CD14-positive monocyte (primary cell): ENCODE measurements around the gene RDH5. TPM values are rescaled to one million over a fixed set of nuclear protein-coding genes. Genes with fewer than 3 reads are reported as not detected.
A peak's percentile ranks its signal among the peaks of the same experiment; 100 is the strongest.

Experiments
- DNase-seq, 3 donors: peaks; one replicate each; pipeline ENCODE4 v3.0.0-alpha.2; 2011 to 2022
- H2AFZ ChIP-seq: 2 replicates; pipeline ENCODE4 v1.6.0; 2012; ENCODE audit warnings: mild to moderate bottlenecking, low read depth, low read length, inconsistent platforms; ENCODE audit not compliant: insufficient read depth, poor library complexity, severe bottlenecking
- H3K27ac ChIP-seq, 2 donors: 1 replicate in 1 of 2; 2 replicates in 1 of 2; pipeline ENCODE4 v1.5.1; 2012 to 2013; ENCODE audit warnings: low read length in 2 of 2, control low read depth in 1 of 2, inconsistent platforms in 1 of 2, low read depth in 1 of 2, mild to moderate bottlenecking in 1 of 2
- H3K27me3 ChIP-seq, 2 donors: one replicate each; pipeline versions ENCODE4 v1.6.0 to v1.6.1; 2011 to 2013; ENCODE audit warnings: low read length in 2 of 2; ENCODE audit not compliant: control insufficient read depth in 2 of 2, insufficient read depth in 2 of 2
- H3K36me3 ChIP-seq, 2 donors: replicated peaks in 1 of 2; 1 replicate in 1 of 2; 2 replicates in 1 of 2; pipeline versions ENCODE4 v1.5.1 to v1.6.1; 2012 to 2013; ENCODE audit warnings: low read length in 2 of 2, control low read depth in 1 of 2, inconsistent platforms in 1 of 2, mild to moderate bottlenecking in 1 of 2; ENCODE audit not compliant: insufficient read depth in 2 of 2, control insufficient read depth in 1 of 2
- H3K4me1 ChIP-seq, 2 donors: 1 replicate in 1 of 2; 2 replicates in 1 of 2; pipeline versions ENCODE4 v1.5.1 to v1.6.1; 2012 to 2013; ENCODE audit warnings: low read length in 2 of 2, control low read depth in 1 of 2, inconsistent platforms in 1 of 2, mild to moderate bottlenecking in 1 of 2, moderate library complexity in 1 of 2; ENCODE audit not compliant: insufficient read depth in 2 of 2, control insufficient read depth in 1 of 2
- H3K4me2 ChIP-seq: replicated peaks from 2 replicates; pipeline ENCODE3; 2012; ENCODE audit warnings: low read length, moderate library complexity, mild to moderate bottlenecking; ENCODE audit not compliant: poor library complexity, severe bottlenecking; ENCODE audit errors: extremely low read depth
- H3K4me3 ChIP-seq, 3 experiments: fragments of 200-600 bp in 1 of 3; sonication (generic) in 1 of 3; replicated peaks in 1 of 3; 1 replicate in 2 of 3; 2 replicates in 1 of 3; pipeline ENCODE4 v1.5.1; 2011 to 2013; ENCODE audit warnings: low read length in 3 of 3, mild to moderate bottlenecking in 3 of 3, control low read depth in 2 of 3, low read depth in 2 of 3, inconsistent platforms in 1 of 3, moderate library complexity in 1 of 3
- H3K79me2 ChIP-seq: 2 replicates; pipeline ENCODE4 v1.6.0; 2012; ENCODE audit warnings: mild to moderate bottlenecking, control low read depth, inconsistent platforms, low read length, moderate library complexity; ENCODE audit not compliant: insufficient read depth
- H3K9ac ChIP-seq: 2 replicates; pipeline ENCODE4 v1.6.0; 2017; ENCODE audit warnings: low read length, mild to moderate bottlenecking; ENCODE audit not compliant: insufficient read depth, poor library complexity, severe bottlenecking
- H3K9me3 ChIP-seq, 2 donors: replicated peaks in 1 of 2; 1 replicate in 1 of 2; 2 replicates in 1 of 2; pipeline versions ENCODE4 v1.5.1 to v1.6.1; 2012 to 2013; ENCODE audit warnings: low read length in 2 of 2, control low read depth in 1 of 2; ENCODE audit not compliant: control insufficient read depth in 1 of 2, insufficient read depth in 1 of 2
- H4K20me1 ChIP-seq: 2 replicates; pipeline ENCODE4 v1.6.0; 2012; ENCODE audit warnings: mild to moderate bottlenecking, low read length, control low read depth, moderate library complexity; ENCODE audit not compliant: insufficient read depth
- H3K27ac Mint-ChIP-seq, 7 donors: one replicate each; pipeline ENCODE4 v1.8.0; 2020; ENCODE audit warnings: mild to moderate bottlenecking in 7 of 7, mixed read lengths in 7 of 7, moderate library complexity in 6 of 7, inconsistent platforms in 2 of 7
- H3K27me3 Mint-ChIP-seq, 3 donors: one replicate each; pipeline ENCODE4 v1.8.0; 2021 to 2022; ENCODE audit warnings: low read depth in 3 of 3, mild to moderate bottlenecking in 3 of 3, mixed read lengths in 3 of 3, moderate library complexity in 3 of 3, inconsistent platforms in 1 of 3
- H3K36me3 Mint-ChIP-seq, 2 donors: one replicate each; pipeline ENCODE4 v1.8.0; 2020; ENCODE audit warnings: mixed read lengths in 2 of 2, inconsistent platforms in 1 of 2, mild to moderate bottlenecking in 1 of 2
- H3K4me1 Mint-ChIP-seq: one replicate; pipeline ENCODE4 v1.8.0; 2020; ENCODE audit warnings: mild to moderate bottlenecking, mixed read lengths
- H3K4me3 Mint-ChIP-seq, 2 donors: one replicate each; pipeline ENCODE4 v1.8.0; 2020; ENCODE audit warnings: mild to moderate bottlenecking in 2 of 2, mixed read lengths in 2 of 2, moderate library complexity in 1 of 2
- H3K9me3 Mint-ChIP-seq, 7 donors: one replicate each; pipeline ENCODE4 v1.8.0; 2020 to 2022; ENCODE audit warnings: mixed read lengths in 7 of 7, mild to moderate bottlenecking in 6 of 7, moderate library complexity in 6 of 7, inconsistent platforms in 2 of 7
- CTCF ChIP-seq: fragments of 200-600 bp; IDR thresholded peaks from one replicate; pipeline ENCODE4 v1.8.0; 2022; ENCODE audit warnings: antibody characterized with exemption, mild to moderate bottlenecking
- WGBS: methylation state at CpG from one replicate; pipeline ENCODE4 v1.1.5; 2013; ENCODE audit warnings: missing lambda C conversion rate; ENCODE audit not compliant: insufficient coverage; 5-methylcytosine and 5-hydroxymethylcytosine counted together
- intact Hi-C, 2 donors: fragments of 100-400 bp; cut with micrococcal nuclease; formaldehyde crosslinking; loops; one replicate each; pipeline versions ENCODE4 v1.15.0 to v1.15.1; 2023
- polyA plus RNA-seq, 3 donors: library from polyadenylated mRNA; depleted of rRNA in 1 of 3; unstranded in 2 of 3; stranded (reverse) in 1 of 3; fragments of 300-500 nt in 2 of 3; fragments of >200 nt in 1 of 3; fragmentation: Illumina TruSeq in 2 of 3; gene quantifications; 1 replicate in 2 of 3; 2 replicates in 1 of 3; pipeline ENCODE4 v1.2.3, GENCODE V29; 2012 to 2021

The RDH5 gene
- polyA plus RNA-seq, 3 donors: 1.2 to 10.4 (median 1.2) TPM

GRCh38 chr12:55703901-55704761, 16.1 kb upstream of the RDH5 start:
- H3K27ac Mint-ChIP-seq: peak overlapping the region in 1 of 7 donors; percentile 20
- Histone ChIP-seq H2AFZ (no peak overlapping the region), H3K36me3 (no peaks in the 10 kb centered on the region), H3K9ac (no peak overlapping the region), H3K27me3 (peaks cover 4 to 23% of the 10 kb centered on the region in 2 donors), H3K4me2 (no peak overlapping the region), H3K9me3 (no peaks in the 10 kb centered on the region), H3K27ac (no peak overlapping the region), H3K4me1 (peaks cover 24 to 25% of the 10 kb centered on the region in 2 donors), H3K4me3 (no peak overlapping the region), H3K79me2 (no peaks in the 10 kb centered on the region), H4K20me1 (no peaks in the 10 kb centered on the region)
- intact Hi-C loops: no loop called here
- peak overlapping the region; percentile 9 to 53 for H3K4me3 Mint-ChIP-seq
- peaks cover 0 to 7% of the 10 kb centered on the region in 2 donors for H3K36me3 Mint-ChIP-seq
- DNase-seq: no peak
- peaks cover 0 to 11% (median 2%) of the 10 kb centered on the region in 7 donors for H3K9me3 Mint-ChIP-seq
- H3K27me3 Mint-ChIP-seq: peaks cover 30 to 46% (median 36%) of the 10 kb centered on the region in 3 donors
- TF ChIP-seq CTCF: no peak
- peaks cover 40% of the 10 kb centered on the region for H3K4me1 Mint-ChIP-seq
- WGBS: 100% methylated on average over 5 of the region's 6 CpGs

GRCh38 chr12:55704824-55705718, 15.1 kb upstream of the RDH5 start:
- Histone ChIP-seq H3K4me2 (no peak overlapping the region), H2AFZ (no peak overlapping the region), H3K9me3 (no peaks in the 10 kb centered on the region), H3K27me3 (peaks cover 12 to 31% of the 10 kb centered on the region in 2 donors), H3K4me1 (peaks cover 29 to 30% of the 10 kb centered on the region in 2 donors), H3K79me2 (no peaks in the 10 kb centered on the region), H3K27ac (no peak overlapping the region), H3K4me3 (no peak overlapping the region), H3K9ac (no peak overlapping the region), H3K36me3 (no peaks in the 10 kb centered on the region), H4K20me1 (no peaks in the 10 kb centered on the region)
- DNase-seq: no peak
- 100% methylated on average over 2 of the region's 9 CpGs for WGBS
- Mint-ChIP-seq H3K27ac (no peak overlapping the region), H3K27me3 (peaks cover 36 to 55% (median 43%) of the 10 kb centered on the region in 3 donors), H3K9me3 (peaks cover 0 to 11% (median 2%) of the 10 kb centered on the region in 7 donors), H3K4me1 (peaks cover 47% of the 10 kb centered on the region), H3K4me3 (peak overlapping the region in 1 of 2 donors; percentile 43), H3K36me3 (peaks cover 3 to 7% of the 10 kb centered on the region in 2 donors)
- no peak for TF ChIP-seq CTCF
- intact Hi-C loops: loop anchor here in 1 of 2 donors (5.0 kb wide), 1 partner anchor 43 kb away; no protein-coding TSS in a partner anchor
